Smooth muscle cell (in vitro differentiated cells): Measurements from ENCODE around the gene VWF. TPM values are rescaled to one million over a fixed set of nuclear protein-coding genes. Genes with fewer than 3 reads are reported as not detected.

ENCODE experiments used
- DNase-seq: peaks from one replicate; lab custom pipeline; 2025; ENCODE audit not compliant: unreplicated experiment; lab: John Stamatoyannopoulos, UW
- H2AFZ ChIP-seq: fragments of 200-600 bp; sonication (generic); 2 replicates; pipeline ENCODE4 v1.6.0; 2016; ENCODE audit warnings: antibody characterized with exemption, low read depth, mild to moderate bottlenecking
- H3F3A ChIP-seq: fragments of 200-600 bp; sonication (generic); 2 replicates; pipeline ENCODE4 v1.6.0; 2017; ENCODE audit warnings: antibody characterized with exemption, low read depth
- H3K27ac ChIP-seq: fragments of 200-600 bp; sonication (generic); 2 replicates; pipeline ENCODE4 v1.5.1; 2016; ENCODE audit warnings: low read depth, mild to moderate bottlenecking
- H3K27me3 ChIP-seq: fragments of 200-600 bp; sonication (generic); 2 replicates; pipeline ENCODE4 v1.6.1; 2016; ENCODE audit warnings: low read depth, mild to moderate bottlenecking
- H3K36me3 ChIP-seq: fragments of 200-600 bp; sonication (generic); 2 replicates; pipeline ENCODE4 v1.5.1; 2016; ENCODE audit warnings: low read depth
- H3K4me1 ChIP-seq: fragments of 200-600 bp; sonication (generic); 2 replicates; pipeline ENCODE4 v1.5.1; 2016; ENCODE audit warnings: low read depth
- H3K4me2 ChIP-seq: fragments of 200-600 bp; sonication (generic); 2 replicates; pipeline ENCODE4 v1.6.0; 2016; ENCODE audit warnings: mild to moderate bottlenecking
- H3K4me3 ChIP-seq: fragments of 200-600 bp; sonication (generic); 2 replicates; pipeline ENCODE4 v1.5.1; 2016; ENCODE audit warnings: mild to moderate bottlenecking
- H3K79me2 ChIP-seq: fragments of 200-600 bp; sonication (generic); 2 replicates; pipeline ENCODE4 v1.6.0; 2016; ENCODE audit warnings: low read depth, mild to moderate bottlenecking
- H3K9ac ChIP-seq: fragments of 200-600 bp; sonication (generic); 2 replicates; pipeline ENCODE4 v1.6.0; 2016; ENCODE audit warnings: low read depth
- H3K9me3 ChIP-seq: fragments of 200-600 bp; sonication (generic); replicated peaks from 2 replicates; pipeline ENCODE4 v1.5.1; 2016; ENCODE audit warnings: low read depth
- H4K20me1 ChIP-seq: fragments of 200-600 bp; sonication (generic); 2 replicates; pipeline ENCODE4 v1.6.0; 2016; ENCODE audit warnings: low read depth
- CTCF ChIP-seq: fragments of 200-600 bp; sonication (generic); IDR thresholded peaks from 2 replicates; pipeline ENCODE4 v1.5.1; 2017; ENCODE audit warnings: borderline replicate concordance, mild to moderate bottlenecking, antibody characterized with exemption; ENCODE audit not compliant: insufficient read depth, poor library complexity, severe bottlenecking
- WGBS: methylation state at CpG from one replicate; pipeline ENCODE4 v1.1.7; 2016; ENCODE audit warnings: low lambda C conversion rate; 5-methylcytosine and 5-hydroxymethylcytosine counted together
- polyA plus RNA-seq: library from polyadenylated mRNA; unstranded; fragments of >200 nt; fragmentation: Nextera tagmentation; extraction: Ambion mirVana; gene quantifications from 2 replicates; pipeline ENCODE4 v1.2.1, GENCODE V29; 2016
- total RNA-seq: library from RNA; depleted of rRNA; stranded (reverse); fragments of >200 nt; gene quantifications from 2 replicates; pipeline ENCODE4 v1.2.3, GENCODE V29; 2014

The VWF gene
- total and polyA plus RNA-seq, 2 experiments from 2014 or later = 0.19 TPM; not detected in 1

GRCh38 chr12:5941907-5942306 lies 182.6 kb downstream of the VWF start:
- Histone ChIP-seq H3F3A (no peaks in the 10 kb centered on the region), H3K4me1 (peaks cover 12% of the 10 kb centered on the region), H3K27ac (no peak overlapping the region)

GRCh38 chr12:5927732-5928516 lies 196.5 kb downstream of the VWF start:
- H3K27me3 ChIP-seq = peaks cover 11% of the 10 kb centered on the region
- H3K4me3 ChIP-seq = no peak overlapping the region
- H4K20me1 ChIP-seq = no peaks in the 10 kb centered on the region
- DNase-seq = no peak
- no peaks in the 10 kb centered on the region for H3K4me1 ChIP-seq
- no peak overlapping the region for H3K4me2 ChIP-seq
- TF ChIP-seq CTCF = no peak
- H3F3A ChIP-seq = no peaks in the 10 kb centered on the region
- H3K36me3 ChIP-seq = no peaks in the 10 kb centered on the region
- H3K9me3 ChIP-seq = no peaks in the 10 kb centered on the region
- H3K27ac ChIP-seq = no peak overlapping the region
- H2AFZ ChIP-seq = no peak overlapping the region
- no peaks in the 10 kb centered on the region for H3K79me2 ChIP-seq
- no peak overlapping the region for H3K9ac ChIP-seq
- 86% methylated on average over 4 of the region's 4 CpGs for WGBS

More at GRCh38 chr12:5941907-5942306, 182.6 kb downstream of the VWF start:
- H3K4me2 ChIP-seq = no peak overlapping the region
- 92% methylated on average over 3 of the region's 3 CpGs for WGBS
- TF ChIP-seq CTCF = no peak
- DNase-seq = no peak
- H4K20me1 ChIP-seq = no peaks in the 10 kb centered on the region
- H3K9ac ChIP-seq = no peak overlapping the region
- H3K36me3 ChIP-seq = no peaks in the 10 kb centered on the region
- H3K4me3 ChIP-seq = no peak overlapping the region
- H3K79me2 ChIP-seq = no peaks in the 10 kb centered on the region
- H3K9me3 ChIP-seq = no peaks in the 10 kb centered on the region
- H2AFZ ChIP-seq = no peak overlapping the region
- H3K27me3 ChIP-seq = peaks cover 48% of the 10 kb centered on the region

GRCh38 chr12:5925646-5926045 lies 198.8 kb downstream of the VWF start:
- no peak for DNase-seq
- no peaks in the 10 kb centered on the region for H3K36me3 ChIP-seq
- no peak overlapping the region for H3K27ac ChIP-seq
- no peaks in the 10 kb centered on the region for H4K20me1 ChIP-seq
- no peak overlapping the region for H2AFZ ChIP-seq
- no peak for TF ChIP-seq CTCF
- H3F3A ChIP-seq = no peaks in the 10 kb centered on the region
- H3K27me3 ChIP-seq = peaks cover 11% of the 10 kb centered on the region
- no peaks in the 10 kb centered on the region for H3K9me3 ChIP-seq
- 91% methylated on average over 9 of the region's 9 CpGs for WGBS
- H3K4me2 ChIP-seq = no peak overlapping the region
- no peaks in the 10 kb centered on the region for H3K4me1 ChIP-seq
- H3K79me2 ChIP-seq = no peaks in the 10 kb centered on the region
- no peak overlapping the region for H3K4me3 ChIP-seq
- no peak overlapping the region for H3K9ac ChIP-seq

- Histone ChIP-seq H3K36me3 (no peaks in the 10 kb centered on the region), H3K4me2 (no peak overlapping the region), H2AFZ (no peak overlapping the region), H4K20me1 (no peaks in the 10 kb centered on the region), H3K27me3 (peaks cover 11% of the 10 kb centered on the region), H3K27ac (no peak overlapping the region), H3K9me3 (no peaks in the 10 kb centered on the region), H3K4me1 (no peaks in the 10 kb centered on the region), H3K9ac (no peak overlapping the region), H3K4me3 (no peak overlapping the region), H3K79me2 (no peaks in the 10 kb centered on the region), H3F3A (no peaks in the 10 kb centered on the region)
- WGBS = 88% methylated on average over 7 of the region's 7 CpGs
- no peak for TF ChIP-seq CTCF
- no peak for DNase-seq
Measured at GRCh38 chr12:5924342-5924741, 200.1 kb downstream of the VWF start.
